Superior temporal gyrus (tissue), 1 donor: Measurements from ENCODE around the gene UBALD2.

Experiments
- DNase-seq: peaks from one replicate; pipeline ENCODE4 v3.0.0-alpha.2; 2016; ENCODE audit errors: extremely low spot score

Gene UBALD2

DNA sequence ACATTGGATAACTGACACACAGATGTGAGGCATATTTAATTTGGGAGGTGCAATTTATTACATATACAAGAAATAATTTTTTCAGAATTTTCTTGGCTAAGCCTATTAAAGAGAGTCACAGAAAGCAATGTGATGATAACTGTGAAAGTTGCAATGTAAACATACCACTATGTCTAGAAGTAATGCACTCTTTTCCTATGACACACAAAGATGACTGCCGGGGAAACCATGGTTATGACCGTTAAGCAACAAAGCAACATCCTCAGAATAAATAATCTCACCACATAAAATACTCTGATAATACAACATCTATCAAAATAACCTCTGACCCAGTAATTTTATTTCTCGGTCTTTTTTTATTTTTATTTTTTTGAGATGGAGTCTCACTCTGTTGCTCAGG is 53.4 kb downstream of the UBALD2 start:
- no peak for DNase-seq
